GM21423 (cell line): Measurements from ENCODE around the gene COL15A1.
"Not testable (repeated sequence)": the region's sequence is repeated elsewhere in the genome, so short reads cannot be mapped to it uniquely, and the experiment has no call there.

ENCODE experiments used
- ATAC-seq: cut with Tn5 transposase; IDR thresholded peaks from one replicate; pipeline ENCODE4 v1.9.1; 2021; ENCODE audit warnings: mild to moderate bottlenecking, moderate library complexity; ENCODE audit not compliant: unreplicated experiment

The COL15A1 gene

DNA sequence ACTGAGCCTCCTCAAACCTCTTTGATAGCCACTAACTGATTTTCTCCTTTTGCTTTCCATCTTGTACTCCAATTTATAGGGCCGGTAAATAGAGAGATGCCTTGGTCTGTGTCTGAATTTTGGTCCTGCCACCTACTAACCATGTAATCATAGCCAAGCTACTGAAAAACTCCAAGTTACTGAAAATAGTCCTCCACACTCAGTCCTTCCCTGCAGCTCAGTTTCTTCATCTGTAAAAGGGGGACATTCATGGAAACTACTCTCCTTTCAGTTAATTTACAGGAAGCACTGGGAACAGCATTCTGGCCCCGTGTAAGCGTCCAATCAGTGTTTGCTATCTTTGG lies 131.2 kb downstream of the COL15A1 start:
- ATAC-seq: no peak

DNA sequence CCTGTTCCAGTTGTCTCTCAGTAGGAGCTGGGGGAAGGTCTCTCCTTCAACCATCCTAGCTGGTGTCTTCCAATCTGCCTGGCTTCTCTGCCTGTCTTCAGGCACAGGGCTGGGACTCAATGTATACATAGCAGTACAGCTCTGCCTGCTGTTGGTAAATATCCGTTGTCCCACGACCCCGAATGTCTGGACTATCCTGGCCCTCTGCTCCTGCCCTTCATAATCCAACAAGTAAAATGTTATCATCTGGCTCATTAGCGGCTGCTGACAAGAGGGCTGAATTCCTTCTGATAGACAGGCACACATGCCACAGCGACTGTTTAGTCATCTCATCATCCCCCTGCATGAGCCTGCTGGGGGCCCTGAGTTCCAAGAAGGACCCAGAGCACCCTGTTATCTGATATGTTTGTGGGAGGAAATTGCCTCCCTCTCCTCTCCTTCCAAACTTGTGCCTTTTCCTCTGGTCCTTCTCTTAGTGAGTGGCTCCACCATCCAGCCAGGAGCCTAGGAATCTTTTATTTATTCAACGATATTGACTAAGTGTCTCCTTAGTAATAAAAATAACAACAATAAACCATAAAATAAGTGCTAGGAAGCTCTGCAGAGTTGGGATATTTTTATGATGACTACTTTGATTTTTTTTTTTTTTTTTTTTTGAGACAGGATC lies 131.7 kb downstream of the COL15A1 start:
- ATAC-seq: no peak

DNA sequence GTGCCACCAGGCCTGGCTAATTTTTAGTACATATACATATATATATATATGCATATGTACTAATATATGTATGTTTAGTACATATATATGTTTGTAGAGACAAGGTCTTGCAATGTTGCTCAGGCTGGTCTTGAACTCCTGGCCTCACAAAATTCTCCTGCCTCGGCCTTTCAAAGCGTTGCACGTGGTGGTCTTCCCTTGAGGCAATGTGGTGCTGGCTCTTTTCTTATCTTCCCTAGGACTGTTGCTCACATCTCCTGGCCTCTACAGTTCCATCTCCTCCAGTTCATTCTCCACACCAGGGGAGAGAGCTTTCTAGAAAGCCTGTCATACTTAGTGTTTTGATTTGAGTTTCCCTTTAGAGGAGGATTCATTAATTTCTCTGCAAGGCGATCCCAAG lies 132.3 kb downstream of the COL15A1 start:
- no peak for ATAC-seq

DNA sequence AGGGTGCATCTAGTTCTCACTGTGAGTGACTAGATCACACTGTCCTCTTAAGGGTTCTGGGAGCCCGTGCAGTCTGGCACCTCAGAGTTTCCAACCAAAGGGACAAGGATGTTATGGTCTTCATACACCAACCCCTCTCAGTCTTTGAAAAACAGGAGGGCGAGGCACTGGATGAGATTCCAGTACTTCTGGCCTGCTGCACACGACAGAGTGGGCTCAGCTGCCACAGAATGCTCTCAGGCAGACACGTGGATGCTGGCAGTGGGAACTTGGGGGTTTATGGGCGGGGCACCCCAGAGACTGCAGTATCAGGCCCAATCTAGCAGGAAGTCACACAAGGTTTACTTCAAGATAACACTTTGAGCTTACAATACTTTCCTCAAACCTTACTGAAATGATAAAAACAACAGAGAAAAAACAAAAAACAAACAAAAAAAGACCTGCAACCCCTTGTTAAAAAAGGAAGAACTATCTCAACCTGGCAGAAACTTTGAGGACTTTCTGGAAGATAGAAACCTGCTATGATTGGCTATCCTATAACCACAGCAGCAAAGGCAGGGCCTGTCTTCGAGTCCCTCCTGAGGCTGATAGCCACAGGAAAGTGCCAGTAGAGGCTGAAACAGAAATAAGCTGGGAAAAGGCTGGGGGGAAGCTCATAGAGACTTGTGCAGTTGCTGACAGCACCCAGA lies 132.9 kb downstream of the COL15A1 start:
- no peak for ATAC-seq

DNA sequence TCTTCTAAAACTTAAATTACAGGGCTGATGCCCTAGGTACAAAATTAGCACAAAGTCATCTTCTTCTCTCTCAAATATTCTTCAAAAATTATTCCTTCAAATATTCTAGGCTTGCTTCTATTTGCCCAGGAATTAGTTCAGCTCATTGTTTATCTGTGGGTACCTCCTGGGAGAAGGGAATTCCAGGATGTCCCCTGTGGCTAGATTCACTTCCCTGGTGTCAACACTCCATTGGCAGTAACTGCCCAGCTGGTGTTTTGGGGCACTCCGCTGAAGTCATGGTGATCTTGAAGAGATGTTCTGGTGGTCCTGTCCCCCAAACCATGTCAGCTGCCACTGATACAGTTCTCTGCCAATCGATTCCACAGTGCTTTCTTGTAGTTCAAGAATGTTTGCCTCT lies 135.0 kb downstream of the COL15A1 start:
- no peak for ATAC-seq

DNA sequence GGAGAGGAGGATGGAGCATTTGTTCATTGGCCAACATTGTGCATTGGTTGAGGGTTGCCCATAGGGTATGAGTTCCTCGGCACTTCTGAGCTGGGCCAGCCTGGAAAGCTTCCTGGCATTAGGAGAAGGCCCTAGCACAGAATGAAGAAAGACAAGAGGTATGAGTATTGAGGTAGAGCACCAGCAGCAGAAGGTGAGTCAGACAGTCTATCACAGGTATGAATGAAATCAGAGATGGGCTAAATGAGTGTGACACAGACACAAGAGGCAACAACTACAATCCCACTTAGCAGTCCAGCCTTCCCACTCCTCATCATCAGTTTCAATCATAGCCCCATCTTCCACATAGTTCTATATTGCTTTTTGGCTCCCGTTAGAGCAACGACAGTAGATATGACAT lies 135.8 kb downstream of the COL15A1 start:
- ATAC-seq: no peak

DNA sequence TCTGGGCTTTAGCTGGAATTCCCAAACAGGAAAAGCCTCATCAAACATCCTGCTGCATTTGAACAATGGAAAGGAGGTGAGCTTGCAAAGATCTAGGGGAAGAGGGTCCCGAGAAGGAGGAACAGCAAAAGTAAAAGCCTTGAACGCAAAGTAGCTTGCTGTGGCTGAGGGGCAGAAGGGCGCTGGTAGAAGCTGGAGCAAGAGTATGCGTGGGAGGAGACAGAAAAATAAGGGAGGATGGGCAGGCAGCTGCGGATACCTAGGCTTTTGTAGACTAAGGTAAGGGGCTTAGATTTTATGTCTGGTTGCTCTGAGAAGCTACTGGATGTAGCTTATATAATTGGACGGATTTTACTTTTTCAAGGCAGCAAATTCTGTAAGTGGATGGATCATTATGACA lies 139.3 kb downstream of the COL15A1 start:
- ATAC-seq: no peak

DNA sequence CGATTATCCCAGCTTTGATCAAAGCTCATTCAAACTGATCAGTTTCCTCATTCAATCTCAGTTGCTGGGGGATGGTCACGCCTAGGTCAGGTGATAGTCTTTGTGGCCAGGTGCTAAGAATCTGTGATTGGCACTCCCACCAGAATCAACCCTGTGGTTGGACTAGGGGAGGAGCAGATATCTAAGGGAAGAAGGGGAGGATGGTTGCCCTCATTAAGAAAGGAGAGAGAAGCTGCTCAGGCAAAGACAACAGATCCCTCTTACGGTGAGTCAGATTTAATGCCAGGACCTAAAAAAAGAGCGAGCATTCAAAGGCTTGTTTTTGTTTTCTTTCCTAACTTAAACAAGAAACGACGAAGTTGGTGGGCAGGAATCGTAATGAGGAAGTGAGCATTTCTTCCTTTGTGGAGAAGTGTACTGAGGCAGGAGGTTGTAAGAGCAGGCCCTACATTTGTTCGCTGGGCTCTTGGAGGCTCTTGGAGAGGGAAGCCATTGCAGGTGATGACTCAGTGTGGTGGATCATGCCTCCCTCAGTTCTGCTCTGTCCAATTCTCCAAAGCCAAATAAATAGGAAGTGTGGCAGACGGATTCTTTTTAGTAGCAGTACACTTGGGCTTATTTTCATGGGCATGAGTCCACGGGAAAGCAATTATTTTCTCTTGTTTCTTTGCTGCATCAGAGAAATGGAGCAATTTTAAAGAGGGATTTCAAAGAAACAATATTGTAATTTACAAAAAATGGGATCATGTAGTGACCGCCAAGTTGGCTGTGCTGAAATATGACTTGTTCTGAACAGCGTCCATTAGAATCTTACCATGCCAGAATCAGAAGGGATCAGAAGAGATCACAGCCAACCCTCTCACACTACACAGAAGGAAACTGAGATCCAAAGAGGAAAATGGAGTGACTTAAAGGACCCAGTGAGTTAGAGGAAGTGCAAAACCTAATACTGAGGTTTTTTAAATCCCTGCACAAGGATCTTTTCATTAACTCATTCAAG lies 142.5 kb downstream of the COL15A1 start:
- ATAC-seq: no peak

DNA sequence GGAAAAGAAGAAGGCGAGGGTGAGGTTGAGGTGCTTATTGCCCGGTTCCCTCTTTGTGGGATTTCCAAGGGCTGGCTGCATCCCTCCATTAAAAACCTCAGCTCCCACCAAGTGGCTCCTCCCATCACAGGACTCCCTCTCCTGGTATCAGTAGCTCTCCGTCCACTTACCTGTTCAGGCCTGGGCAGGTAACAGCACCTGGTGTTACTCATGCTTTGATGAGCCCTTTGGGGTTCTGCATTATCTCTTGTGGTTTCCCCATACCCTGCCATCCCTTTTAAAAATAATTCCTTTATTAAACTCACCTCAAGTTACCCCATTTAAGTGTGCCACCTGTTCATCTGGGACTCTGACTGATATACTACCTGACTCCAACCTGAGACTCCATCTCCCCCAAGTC lies 143.8 kb downstream of the COL15A1 start:
- no peak for ATAC-seq

DNA sequence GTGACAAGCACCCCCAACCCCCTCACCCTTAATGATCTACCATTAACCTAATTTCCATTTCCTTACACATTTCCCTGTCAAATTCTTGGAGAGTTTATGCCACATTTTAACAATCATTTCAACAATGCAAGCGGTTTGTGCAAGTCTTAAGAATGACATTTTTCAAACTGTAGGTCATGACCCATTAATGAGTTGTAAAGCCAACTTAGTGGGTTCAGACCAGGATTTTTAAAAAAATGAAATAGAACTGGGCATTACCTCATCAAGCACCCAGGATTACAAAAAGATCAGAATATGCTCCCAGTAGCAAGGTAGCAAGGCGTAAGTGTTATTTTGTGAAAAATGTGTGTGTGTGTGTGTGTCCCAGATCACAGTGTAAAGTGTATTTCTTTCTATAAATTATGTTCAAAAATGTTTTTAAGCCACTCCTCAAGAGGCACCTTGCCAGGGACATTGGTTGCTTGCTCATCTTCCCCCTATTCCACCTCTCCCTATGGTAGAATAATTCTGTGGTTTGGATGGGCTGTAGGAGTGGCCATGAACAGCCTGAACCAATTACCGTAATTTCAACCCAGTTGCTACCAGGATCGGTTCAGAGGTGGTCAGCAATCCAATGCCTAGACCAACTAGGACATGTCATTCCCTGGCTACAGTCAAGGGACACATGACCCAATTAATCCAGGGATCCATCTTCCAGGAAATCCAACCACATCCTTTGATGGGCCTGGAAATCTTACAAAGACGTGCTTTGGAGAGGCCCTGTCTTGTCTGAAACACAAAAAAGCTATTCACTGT lies 146.8 kb downstream of the COL15A1 start:
- ATAC-seq: no peak

DNA sequence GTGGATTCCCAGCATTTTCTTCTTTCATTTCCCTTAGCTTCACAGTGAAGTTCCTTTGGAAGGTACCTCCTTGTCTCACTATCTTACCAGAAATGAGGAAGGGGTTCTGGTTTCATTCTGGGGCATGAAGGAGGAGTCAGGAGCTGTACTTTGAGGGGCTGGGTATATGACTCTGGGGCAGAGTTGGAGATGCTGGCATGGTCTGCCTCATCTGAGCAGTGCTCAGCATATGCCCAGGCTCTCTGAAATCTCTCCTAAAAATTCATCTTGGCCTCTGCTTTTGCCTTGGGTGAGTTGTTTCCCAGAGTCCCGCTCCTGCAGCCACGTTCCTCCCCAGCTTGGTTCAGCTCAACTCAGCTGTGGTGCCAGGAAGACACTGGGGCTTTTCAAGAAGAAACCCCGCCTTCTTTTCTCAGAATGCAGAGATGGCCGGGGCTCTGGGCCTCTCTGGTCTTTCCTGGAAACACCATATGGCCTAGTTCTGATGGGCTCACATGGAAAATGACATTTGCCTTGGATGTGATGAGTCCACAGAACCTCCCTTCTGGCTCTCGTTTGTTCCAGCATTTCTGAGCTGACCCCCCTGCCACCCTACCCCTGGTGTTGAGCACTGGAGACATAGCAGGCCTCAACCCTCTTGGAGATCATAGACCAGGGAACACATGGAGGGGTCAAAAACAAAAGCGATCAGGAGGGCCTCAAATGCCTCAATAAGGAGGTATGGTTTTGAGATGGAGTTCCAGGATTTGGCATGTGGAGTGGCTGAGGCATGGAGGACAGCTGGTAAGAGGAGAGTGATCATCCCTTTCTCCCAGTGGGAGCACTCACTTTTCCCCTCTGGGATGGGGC lies 149.2 kb downstream of the COL15A1 start:
- no peak for ATAC-seq

DNA sequence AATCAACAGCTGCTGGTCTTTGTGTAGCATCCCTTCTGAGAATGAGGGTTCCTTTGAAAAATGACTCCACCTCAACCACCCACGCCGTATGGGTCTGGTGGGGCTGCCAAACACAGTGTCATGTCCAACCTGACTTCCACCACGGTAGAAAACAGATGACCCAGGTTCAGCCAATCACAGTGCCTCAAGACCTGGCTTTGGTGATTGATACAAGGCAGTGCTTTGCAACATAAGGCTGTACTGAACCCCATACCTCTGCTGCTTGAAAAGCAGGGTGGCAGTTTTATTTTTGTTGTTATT lies 149.7 kb downstream of the COL15A1 start:
- ATAC-seq: no peak

DNA sequence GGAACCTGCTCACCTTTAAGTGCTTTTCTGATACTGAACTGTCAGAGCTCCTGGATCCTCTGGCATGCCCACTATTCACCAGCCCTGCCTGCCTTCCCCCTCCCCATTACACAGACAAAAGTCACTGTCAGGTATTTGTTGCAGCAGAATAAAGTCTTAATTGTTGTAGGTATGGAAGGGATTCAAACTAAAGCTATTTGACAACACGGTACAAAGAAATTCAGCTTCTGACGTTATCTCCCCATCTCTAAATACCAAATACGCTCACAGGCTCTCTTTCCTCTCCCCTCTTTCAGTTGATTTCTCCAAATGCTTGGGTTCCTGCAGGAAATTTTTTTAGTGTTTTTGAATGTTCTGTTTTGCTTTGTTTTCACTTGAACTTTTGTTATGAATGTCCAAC lies 151.9 kb downstream of the COL15A1 start:
- no peak for ATAC-seq

DNA sequence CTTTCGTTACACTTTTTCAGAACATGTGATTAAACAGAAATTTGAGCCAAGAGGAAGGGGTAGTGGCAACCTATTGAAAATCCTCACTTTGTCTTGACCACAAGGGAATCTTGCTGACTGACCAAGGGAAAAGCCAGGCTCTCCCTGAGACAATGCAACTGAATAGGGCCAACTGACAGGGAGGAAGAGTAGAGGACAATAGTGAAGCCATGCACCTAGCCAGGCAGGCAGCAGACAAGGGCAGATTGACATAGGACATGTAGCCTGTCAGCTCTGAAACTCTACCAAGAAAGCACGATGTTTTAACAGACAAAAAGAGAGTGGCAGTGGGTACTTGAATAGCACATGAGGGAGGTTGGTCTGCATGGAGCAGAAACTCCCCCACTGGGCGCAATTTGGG lies 152.7 kb downstream of the COL15A1 start:
- no peak for ATAC-seq

DNA sequence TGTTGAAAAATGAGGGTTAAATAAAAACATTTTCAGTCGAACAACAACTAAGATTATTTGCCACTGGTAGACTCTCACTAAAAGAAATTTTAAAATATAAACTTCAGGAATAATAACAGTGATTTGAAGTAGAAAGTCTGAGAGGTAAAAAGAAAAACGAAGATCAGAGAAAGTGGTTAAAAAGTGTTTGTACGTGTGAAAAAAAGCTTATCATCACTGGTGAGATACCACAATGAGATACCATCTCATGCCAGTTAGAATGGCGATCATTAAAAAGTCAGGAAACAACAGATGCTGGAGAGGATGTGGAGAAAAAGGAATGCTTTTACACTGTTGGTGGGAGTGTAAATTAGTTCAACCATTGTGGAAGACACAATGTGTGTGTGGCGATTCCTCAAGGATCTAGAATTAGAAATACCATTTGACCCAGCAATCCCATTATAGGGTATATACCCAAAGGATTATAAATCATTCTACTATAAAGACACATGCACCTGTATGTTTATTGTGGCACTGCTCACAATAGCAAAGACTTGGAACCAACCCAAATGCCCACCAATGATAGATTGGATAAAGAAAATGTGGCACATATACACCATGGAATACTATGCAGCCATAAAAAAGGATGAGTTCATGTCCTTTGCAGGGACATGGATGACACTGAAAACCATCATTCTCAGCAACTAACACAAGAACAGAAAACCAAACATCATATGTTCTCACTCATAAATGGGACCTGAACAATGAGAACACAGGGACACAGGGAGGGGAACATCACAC lies 156.3 kb downstream of the COL15A1 start:
- ATAC-seq: not testable (repeated sequence)

DNA sequence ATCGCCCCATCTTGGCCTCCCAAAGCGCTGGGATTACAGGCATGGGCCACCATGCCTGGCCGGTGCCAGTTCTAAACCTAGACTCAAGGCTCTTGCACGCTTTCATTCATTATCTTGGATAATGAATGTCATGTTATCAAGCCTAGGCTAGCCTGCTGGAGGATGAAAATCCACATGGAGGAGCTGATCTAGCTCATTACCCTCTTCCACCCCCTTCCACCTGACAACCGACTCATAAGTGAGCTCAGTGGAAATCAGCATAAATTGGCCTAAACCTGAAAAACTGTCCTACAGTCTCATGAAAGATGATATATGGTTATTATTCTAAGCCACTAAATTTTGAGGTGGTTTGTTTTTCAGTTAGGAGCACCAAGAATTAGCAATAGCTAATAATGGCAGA lies 157.6 kb downstream of the COL15A1 start:
- no peak for ATAC-seq

DNA sequence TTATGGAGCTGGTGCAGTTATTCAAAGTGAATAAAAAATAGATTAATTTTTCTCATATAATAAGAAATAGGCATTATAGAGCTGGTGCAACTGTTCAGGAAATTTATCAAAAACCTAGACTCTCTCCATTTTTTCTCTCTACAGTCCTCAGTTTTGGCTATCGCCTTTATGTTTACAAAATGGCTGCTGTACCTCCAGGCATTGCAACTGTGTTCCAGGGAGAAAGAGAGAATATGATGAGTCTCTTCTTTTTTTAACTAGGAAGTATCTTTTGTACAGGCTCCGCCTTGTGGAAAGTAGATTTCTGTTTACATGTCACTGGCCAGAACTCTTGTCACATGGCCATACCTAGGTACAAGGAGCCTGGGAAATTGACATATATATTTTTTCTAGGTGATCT lies 158.1 kb downstream of the COL15A1 start:
- ATAC-seq: no peak

DNA sequence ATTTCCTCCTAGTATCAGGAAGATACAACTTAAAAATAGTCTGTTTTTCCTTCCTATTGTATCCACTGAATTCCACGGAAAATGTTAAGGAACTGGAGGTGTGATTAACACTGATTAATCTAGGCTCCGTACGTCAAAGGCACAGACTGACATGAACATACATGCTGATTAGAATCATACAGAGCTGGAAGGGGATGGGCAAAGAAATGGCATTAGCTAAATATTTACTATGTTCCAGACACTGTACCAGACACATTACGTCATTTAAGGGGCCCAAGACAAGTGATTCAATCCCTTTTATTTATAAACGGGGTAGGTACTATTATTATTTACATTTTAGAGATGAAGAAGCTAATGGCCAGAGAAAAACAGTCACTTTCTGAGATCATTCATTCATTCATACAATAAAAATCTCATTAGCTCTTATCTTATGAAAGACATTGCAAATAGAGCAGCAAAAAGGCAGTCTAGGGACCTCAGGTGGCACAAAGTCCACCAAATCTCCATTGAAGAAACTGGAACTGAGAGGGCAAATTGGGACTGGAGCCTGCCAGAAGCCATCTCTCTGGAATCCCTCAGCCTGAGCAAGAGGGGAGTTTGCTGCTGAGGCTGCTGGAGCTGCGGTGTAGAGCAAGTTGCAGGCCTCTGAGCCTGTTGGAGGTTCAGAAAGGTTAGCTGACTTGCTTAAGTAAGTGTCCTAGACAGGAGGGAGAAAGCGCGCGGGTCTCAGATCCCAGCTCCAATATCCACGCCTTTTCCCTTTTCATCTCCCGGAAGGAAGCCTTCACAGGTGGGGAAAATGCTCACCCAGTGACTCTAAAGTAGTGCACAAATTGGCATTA lies 159.6 kb downstream of the COL15A1 start:
- ATAC-seq: no peak
